ENCODE results near the gene MYO1E.

The MYO1E gene

DNA sequence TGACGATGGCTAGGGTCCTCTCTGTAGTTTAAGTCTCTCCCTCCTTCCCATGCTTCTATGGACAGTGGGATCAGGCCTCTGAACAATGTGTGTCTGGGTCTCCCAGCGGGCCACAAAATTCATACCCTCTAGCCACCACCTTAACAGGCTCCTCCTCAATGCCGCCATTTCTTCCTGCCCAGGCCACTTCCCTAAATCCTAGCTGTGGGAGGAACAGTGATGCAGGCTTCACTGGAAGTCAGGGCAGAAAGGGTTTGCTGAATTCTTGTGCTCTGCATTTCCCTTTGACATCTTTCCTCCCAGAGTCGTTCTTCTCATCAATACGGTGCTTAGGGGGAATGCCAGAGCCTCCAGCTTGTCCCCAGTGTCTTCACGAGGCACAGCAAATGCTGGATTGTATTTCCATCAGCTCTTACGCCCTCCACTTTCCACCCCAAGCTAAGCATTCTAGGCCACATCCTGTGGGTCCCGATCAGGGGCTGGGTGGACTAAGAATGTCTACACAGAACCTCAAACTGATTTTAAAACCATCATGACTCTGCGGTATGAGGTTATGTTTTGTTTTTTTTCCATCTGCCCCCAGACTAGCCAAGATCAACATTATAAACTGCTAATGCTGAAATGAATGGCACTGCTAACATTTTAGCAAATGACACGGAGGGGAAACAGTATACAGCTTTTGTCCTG is 177.9 kb downstream of the MYO1E start:
- no peak overlapping the region for H3K4me3 ChIP-seq
- in situ Hi-C loops (cut with MboI; ENCODE audit: low sequenced_read_pairs) = no loop called here
- no peaks in the 10 kb centered on the region for H3K27me3 ChIP-seq (ENCODE audit: low read depth)
- H3K9me3 ChIP-seq = no peaks in the 10 kb centered on the region
- no peaks in the 10 kb centered on the region for H3K36me3 ChIP-seq (replicated peaks)
- no peak for DNase-seq (ENCODE audit: low spot score in 2 of 2)
- peaks cover 3% of the 10 kb centered on the region; the same call in 1 of the 2 replicates for H3K4me1 ChIP-seq

DNA sequence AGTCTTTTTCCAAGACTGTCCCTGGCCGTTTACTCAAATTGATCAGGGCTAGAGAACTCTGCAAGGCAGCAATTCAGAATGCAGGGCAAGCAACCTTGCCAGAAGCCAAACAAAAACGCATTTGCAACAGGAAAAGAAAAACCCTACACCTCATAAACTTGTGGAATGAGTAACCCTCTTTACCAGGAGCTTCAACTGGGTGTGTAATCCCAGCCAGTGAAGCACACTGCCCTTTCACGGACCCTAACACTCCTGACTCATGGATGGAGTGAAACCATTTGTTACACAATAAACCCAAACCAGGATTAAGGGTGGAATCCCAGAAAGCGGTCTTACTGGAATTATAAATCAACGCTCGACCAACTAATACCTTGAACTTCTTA is 180.8 kb downstream of the MYO1E start:
- no peaks in the 10 kb centered on the region for H3K27me3 ChIP-seq (ENCODE audit: low read depth)
- H3K9me3 ChIP-seq = no peaks in the 10 kb centered on the region
- H3K4me1 ChIP-seq = no peaks in the 10 kb centered on the region
- peaks cover 8% of the 10 kb centered on the region for H3K36me3 ChIP-seq (replicated peaks)
- in situ Hi-C loops (cut with MboI; ENCODE audit: low sequenced_read_pairs) = no loop called here
- no peak for DNase-seq (ENCODE audit: low spot score in 2 of 2)
- no peak overlapping the region for H3K4me3 ChIP-seq

DNA sequence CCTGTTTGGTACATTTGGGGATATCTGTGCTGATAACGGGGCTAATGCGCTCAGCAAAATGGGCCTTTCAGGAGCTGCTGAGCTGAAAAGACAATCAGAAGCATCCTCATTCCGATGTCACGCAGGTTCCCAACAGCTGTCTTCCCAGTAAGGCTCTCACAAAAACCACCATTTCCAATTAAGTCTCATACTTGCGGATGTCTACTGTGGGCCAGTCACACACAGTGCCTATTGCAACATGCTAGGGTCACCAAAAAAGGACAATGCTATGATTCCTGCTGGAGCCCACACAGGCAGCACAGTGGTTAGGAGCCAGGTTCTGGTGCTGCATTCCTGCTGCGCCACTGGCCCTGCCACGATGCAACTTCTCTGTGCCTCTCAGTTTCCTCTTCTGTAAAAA is 182.4 kb downstream of the MYO1E start:
- no peaks in the 10 kb centered on the region for H3K27me3 ChIP-seq (ENCODE audit: low read depth)
- peaks cover 8% of the 10 kb centered on the region for H3K36me3 ChIP-seq (replicated peaks)
- no peaks in the 10 kb centered on the region for H3K9me3 ChIP-seq
- no peak for DNase-seq (ENCODE audit: low spot score in 2 of 2)
- no peak overlapping the region for H3K4me3 ChIP-seq
- in situ Hi-C loops (cut with MboI; ENCODE audit: low sequenced_read_pairs) = no loop called here
- no peaks in the 10 kb centered on the region for H3K4me1 ChIP-seq

DNA sequence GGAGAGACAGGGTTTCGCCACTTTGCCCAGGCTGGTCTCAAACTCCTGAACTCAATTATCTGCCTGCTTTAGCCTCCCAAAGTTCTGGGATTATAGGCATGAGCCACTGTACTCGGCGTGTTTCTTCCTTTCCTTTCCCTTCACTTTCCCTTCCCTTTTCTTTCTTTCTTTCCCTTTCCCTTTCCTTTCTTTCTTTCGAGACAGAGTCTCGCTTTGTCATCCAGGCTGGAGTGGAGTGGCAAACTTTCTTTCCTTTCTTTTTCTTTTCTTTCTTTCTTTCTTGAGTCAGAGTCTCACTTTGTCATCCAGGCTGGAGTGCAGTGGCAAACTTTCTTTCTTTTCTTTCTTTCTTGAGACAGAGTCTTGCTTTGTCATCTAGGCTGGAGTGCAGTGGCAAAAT is 183.4 kb downstream of the MYO1E start:
- DNase-seq (ENCODE audit: low spot score in 2 of 2) = no peak
- Histone ChIP-seq H3K36me3 (replicated peaks) (peaks cover 8% of the 10 kb centered on the region), H3K27me3 (ENCODE audit: low read depth) (no peaks in the 10 kb centered on the region), H3K9me3 (no peaks in the 10 kb centered on the region), H3K4me1 (no peaks in the 10 kb centered on the region), H3K4me3 (no peak overlapping the region)
- in situ Hi-C loops (cut with MboI; ENCODE audit: low sequenced_read_pairs) = no loop called here

DNA sequence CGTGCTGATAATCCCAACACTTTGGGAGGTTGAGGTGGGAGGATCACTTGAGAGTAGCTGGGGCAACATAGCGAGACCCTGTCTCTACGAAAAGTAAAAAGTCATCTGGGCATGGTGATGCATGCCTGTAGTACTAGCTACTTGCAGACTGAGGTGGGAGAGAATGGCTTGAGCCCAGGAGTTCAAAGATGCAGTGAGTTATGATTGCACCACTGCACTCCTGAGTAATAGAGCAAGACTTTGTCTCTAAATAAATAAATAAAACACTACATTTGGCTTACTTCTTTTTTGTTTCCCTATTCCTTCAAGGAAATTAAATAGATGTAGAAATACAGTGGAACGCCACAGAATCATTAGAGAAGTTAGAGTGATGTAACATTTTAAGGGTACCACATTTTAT is 186.2 kb downstream of the MYO1E start:
- H3K27me3 ChIP-seq (ENCODE audit: low read depth) = no peaks in the 10 kb centered on the region
- no peaks in the 10 kb centered on the region for H3K4me1 ChIP-seq
- peaks cover 9% of the 10 kb centered on the region for H3K36me3 ChIP-seq (replicated peaks)
- H3K9me3 ChIP-seq = no peaks in the 10 kb centered on the region; the same call in 1 of the 2 replicates
- no peak overlapping the region for H3K4me3 ChIP-seq
- no peak for DNase-seq (ENCODE audit: low spot score in 2 of 2)
- in situ Hi-C loops (cut with MboI; ENCODE audit: low sequenced_read_pairs) = no loop called here

DNA sequence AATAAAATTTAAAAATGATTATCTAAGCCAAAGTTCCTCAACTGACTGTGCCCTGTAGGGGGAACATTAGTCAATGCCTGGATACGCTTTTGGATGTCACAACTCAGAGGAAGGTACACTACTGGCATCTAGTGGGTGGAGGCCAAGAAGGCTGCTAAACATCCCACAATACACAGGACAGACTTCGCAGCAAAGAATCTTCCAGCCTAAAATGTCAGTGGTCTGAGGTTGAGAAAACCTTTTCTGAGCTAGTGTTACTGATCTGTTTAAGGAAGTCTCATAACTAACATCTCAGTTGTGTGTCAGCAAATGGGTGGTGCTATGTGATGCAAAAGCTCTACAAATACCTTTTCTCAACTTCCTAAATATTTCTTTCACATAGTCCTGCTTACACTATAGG is 186.9 kb downstream of the MYO1E start:
- peaks cover 12% of the 10 kb centered on the region for H3K36me3 ChIP-seq (replicated peaks)
- DNase-seq (ENCODE audit: low spot score in 2 of 2) = no peak
- H3K27me3 ChIP-seq (ENCODE audit: low read depth) = no peaks in the 10 kb centered on the region
- in situ Hi-C loops (cut with MboI; ENCODE audit: low sequenced_read_pairs) = no loop called here
- H3K4me3 ChIP-seq = no peak overlapping the region
- no peaks in the 10 kb centered on the region for H3K4me1 ChIP-seq
- no peaks in the 10 kb centered on the region; the same call in 1 of the 2 replicates for H3K9me3 ChIP-seq

DNA sequence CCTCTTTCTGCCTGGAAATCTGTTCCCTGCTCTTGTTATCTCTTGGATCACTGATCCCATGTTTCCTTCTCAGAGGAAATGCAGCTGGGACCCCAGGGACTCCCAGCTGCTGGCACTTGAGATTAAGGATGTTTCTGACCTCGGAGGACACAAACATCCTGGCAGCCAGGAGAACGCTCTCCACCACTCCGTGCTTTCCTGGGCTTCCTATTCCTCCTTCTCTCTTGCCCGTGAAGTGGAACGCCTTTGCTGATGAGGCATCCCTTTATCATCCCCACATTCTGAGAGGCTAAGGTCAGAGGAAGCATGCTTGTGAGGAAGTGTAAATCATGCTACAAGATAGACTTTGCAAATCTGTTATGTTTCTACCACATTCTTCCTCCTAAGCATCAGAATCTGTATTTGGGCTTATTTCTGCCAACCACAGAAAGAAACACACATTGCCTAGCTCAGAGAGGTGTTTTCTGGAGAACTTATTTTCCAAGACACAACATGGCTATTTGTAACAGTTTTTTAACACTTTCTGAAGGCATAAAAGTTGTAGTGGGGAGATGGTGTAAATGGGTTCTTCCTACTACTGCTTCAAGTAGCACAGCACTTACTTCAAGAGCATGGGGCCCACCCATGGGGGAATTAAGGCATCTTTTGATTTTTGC is 191.6 kb downstream of the MYO1E start:
- no peak overlapping the region for H3K4me3 ChIP-seq
- H3K27me3 ChIP-seq (ENCODE audit: low read depth) = no peaks in the 10 kb centered on the region
- no peaks in the 10 kb centered on the region for H3K4me1 ChIP-seq
- peaks cover 4% of the 10 kb centered on the region; the same call in 1 of the 2 replicates for H3K36me3 ChIP-seq (replicated peaks)
- in situ Hi-C loops (cut with MboI; ENCODE audit: low sequenced_read_pairs) = no loop called here
- no peaks in the 10 kb centered on the region; the same call in 1 of the 2 replicates for H3K9me3 ChIP-seq
- DNase-seq (ENCODE audit: low spot score in 2 of 2) = no peak

DNA sequence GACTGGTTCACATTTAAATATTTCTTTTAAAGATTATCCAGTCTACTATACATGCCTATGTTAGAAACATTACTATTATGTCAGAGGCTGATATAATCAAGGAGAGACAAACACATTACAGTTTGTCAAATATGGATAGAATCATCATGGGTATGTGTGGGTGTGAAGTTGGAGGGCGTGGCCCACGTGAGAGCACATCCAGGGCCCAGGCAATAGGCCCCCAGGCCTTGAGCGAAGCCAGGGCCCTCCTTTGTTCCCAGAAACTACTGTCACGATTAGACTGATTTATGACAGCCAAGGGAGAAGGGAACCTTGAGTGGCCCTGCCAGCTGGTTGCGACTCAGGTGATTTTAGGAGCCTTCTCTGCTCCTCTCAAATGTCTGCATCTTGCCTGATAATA is 193.0 kb downstream of the MYO1E start:
- H3K4me3 ChIP-seq = no peak overlapping the region
- no peak for DNase-seq (ENCODE audit: low spot score in 2 of 2)
- no peaks in the 10 kb centered on the region for H3K27me3 ChIP-seq (ENCODE audit: low read depth)
- H3K4me1 ChIP-seq = peaks cover 10% of the 10 kb centered on the region
- no peaks in the 10 kb centered on the region; the same call in 1 of the 2 replicates for H3K9me3 ChIP-seq
- in situ Hi-C loops (cut with MboI; ENCODE audit: low sequenced_read_pairs) = loop anchor here (5.0 kb wide), 1 partner anchor 318 kb away; no protein-coding TSS in a partner anchor
- peaks cover 4% of the 10 kb centered on the region; the same call in 1 of the 2 replicates for H3K36me3 ChIP-seq (replicated peaks)

DNA sequence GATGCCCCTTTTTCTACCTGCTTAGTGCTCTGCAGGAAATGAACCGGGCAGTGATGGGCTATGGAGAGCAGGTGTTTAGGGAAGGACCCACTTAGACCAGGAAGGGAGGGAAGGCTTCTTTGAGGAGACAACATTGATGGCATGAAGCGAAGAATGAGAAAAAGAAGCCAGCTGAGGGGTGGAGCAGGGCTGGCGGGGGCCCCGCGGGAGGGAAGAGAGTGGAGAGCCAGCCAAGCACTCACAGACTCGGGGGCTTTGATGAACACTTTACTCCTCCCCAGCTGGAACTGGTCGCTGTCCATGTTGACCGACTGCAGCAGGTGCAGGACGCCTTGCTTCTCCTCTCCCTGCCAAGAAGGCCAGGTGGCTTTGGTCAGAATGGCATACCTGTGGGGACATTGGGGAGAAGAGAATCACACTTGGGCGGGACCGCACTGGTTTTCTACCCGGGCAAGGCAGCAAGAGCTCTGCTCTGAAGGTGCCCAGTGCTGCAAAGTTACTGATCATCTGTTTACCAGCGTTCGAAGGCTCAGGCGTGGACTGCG is 194.4 kb downstream of the MYO1E start:
- Histone ChIP-seq H3K4me3 (no peak overlapping the region), H3K4me1 (peaks cover 10% of the 10 kb centered on the region), H3K9me3 (no peaks in the 10 kb centered on the region; the same call in 1 of the 2 replicates), H3K36me3 (replicated peaks) (peaks cover 4% of the 10 kb centered on the region; the same call in 1 of the 2 replicates), H3K27me3 (ENCODE audit: low read depth) (no peaks in the 10 kb centered on the region)
- no peak for DNase-seq (ENCODE audit: low spot score in 2 of 2)
- in situ Hi-C loops (cut with MboI; ENCODE audit: low sequenced_read_pairs) = loop anchor here (5.0 kb wide), 1 partner anchor 319 kb away; no protein-coding TSS in a partner anchor

DNA sequence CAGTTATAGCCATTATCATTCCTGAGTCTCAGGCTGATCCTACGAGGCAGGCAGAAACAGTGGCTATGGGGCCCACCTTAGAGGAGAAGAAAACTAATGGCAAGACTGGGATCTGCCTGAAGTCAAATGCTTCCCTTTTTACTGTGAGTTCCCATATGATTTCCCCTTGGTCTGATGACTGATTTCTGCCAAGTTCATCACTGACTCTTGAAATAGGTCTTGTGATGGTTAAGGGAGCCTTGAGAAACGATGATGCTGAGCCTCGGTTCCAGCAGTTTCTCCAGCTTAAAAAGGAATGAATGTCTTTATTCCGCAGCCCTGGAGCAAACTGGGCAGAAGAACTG is 195.4 kb downstream of the MYO1E start:
- in situ Hi-C loops (cut with MboI; ENCODE audit: low sequenced_read_pairs) = loop anchor here (5.0 kb wide), 1 partner anchor 320 kb away; no protein-coding TSS in a partner anchor
- Histone ChIP-seq H3K4me1 (peaks cover 10% of the 10 kb centered on the region), H3K4me3 (no peak overlapping the region), H3K36me3 (replicated peaks) (peaks cover 4% of the 10 kb centered on the region), H3K9me3 (no peaks in the 10 kb centered on the region; the same call in 1 of the 2 replicates), H3K27me3 (ENCODE audit: low read depth) (no peaks in the 10 kb centered on the region)
- no peak for DNase-seq (ENCODE audit: low spot score in 2 of 2)

DNA sequence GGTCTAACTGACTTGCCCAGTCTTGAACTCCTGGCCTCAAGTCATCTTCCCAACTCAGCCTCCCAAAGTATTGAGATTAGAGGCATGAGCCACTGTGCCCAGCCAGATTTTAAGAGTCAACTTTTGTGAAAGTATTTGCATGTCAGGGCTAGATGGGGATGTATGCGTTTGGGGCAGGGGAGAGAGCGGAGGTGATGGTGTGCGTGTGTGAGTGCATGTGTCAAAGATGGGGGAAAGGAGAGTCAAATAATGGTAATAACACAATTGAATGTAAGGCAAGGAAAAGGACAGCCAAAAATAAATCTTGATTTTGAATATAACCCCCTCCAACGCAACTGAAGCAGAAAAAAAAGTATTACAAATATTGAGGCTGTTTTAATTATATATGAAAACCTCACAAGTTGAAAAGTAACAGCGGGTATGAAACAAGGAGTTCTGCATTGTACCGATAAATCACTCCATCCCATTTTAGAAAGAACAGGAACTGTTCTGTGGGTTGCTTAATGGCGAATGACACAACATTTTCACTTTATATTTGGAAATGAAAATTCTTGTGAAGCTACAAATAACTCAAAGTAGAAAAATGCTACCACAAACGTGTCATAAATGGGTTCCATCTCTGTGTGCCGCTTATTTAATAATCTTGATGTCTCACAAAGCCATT is 195.9 kb downstream of the MYO1E start:
- H3K36me3 ChIP-seq (replicated peaks) = peaks cover 4% of the 10 kb centered on the region
- no peak overlapping the region for H3K4me3 ChIP-seq
- DNase-seq (ENCODE audit: low spot score in 2 of 2) = no peak
- in situ Hi-C loops (cut with MboI; ENCODE audit: low sequenced_read_pairs) = loop anchor here (5.0 kb wide), 1 partner anchor 321 kb away; no protein-coding TSS in a partner anchor
- H3K27me3 ChIP-seq (ENCODE audit: low read depth) = no peaks in the 10 kb centered on the region
- peaks cover 10% of the 10 kb centered on the region for H3K4me1 ChIP-seq
- H3K9me3 ChIP-seq = no peaks in the 10 kb centered on the region; the same call in 1 of the 2 replicates

DNA sequence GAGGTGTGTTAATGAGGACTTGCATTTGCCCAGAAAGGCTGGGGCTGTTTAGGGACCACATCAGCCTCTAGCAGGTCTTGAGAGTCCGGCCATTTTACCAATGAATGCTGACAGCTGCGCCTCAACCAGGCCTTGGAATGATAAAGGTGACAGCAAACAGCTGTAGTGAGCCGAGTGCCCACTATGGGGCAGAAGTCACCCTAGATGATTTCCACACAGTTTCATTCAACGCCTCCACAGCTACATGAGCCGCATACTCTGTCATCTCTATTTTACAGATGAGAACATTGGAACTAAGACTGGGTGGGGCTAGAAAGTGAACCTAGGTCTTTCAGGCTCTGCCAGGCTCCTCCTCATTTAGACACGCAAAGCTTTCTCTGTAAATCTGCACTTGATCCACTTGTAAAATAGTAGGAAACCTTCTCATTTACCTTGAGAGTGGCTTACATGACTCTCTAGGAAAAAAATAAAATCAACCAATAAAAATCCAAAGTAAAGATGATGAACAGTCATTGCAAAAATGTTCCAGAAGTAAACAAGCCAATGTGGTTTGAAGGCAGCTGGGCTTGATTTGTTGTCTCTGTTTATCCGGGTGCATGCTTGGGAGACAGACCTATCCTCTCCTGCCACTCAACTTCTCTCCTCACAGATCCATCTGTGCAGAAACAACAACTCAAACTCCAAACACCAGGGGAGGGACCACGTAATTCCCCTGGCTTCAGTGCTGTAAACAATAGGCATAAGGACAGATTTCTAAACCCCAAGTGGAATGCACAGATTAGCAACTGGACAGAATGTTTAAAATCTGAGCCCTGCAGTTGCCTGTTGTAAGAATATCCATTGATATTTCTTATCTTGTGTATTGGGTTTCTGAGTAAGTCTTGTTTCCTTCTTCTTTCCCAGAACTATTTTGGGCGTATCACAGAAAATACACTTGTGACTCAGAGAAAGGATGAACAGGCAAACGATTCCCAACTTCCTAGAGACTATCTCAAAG is 197.5 kb downstream of the MYO1E start:
- Histone ChIP-seq H3K36me3 (replicated peaks) (no peaks in the 10 kb centered on the region; the same call in 1 of the 2 replicates), H3K27me3 (ENCODE audit: low read depth) (no peaks in the 10 kb centered on the region), H3K9me3 (no peaks in the 10 kb centered on the region), H3K4me1 (peaks cover 10% of the 10 kb centered on the region), H3K4me3 (no peak overlapping the region)
- peak; percentile 79 to 82 for DNase-seq (ENCODE audit: low spot score in 2 of 2)
- in situ Hi-C loops (cut with MboI; ENCODE audit: low sequenced_read_pairs) = loop anchor here (5.0 kb wide), 1 partner anchor 322 kb away; no protein-coding TSS in a partner anchor

Measured in HAP-1 (cell line).